ENCODE results near the gene THOC5.

DNA sequence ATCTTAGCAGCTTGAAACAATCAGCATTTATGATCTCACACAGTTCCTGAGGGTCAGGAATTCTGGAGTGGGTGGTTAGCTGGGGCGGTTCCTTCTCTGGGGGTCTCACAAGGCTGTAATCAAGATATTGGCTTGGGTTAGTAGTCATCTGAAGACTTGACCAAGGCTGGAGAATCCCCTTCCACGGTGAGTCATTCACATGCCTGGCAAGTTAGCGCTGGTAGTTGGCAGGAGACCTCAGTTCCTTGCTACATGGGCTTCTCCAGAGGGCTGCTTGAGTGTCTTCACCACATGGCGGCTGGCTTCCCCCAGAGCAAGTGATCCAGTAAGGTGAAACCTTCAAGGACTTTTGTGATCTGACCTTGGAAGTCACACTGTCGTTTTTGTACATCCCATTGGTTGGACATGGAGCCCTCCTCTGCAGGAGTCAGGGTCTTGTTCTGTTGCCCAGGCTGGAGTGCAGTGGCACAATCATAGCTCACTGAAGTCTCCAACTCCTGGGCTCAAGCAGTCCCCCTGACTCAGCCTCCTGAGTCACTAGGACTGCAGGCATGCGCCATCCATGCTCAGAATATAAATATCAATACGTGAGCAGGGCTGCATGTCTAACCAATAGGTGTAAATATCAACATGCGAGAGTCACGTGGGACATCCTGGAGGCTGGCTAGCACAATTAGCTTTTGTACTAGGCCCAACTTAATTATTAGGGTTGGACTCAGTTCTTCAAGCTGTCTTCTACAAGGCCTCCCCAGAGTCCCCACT, 34.6 kb upstream of the THOC5 start:
- TF ChIP-seq ZNF10 (tag by site-specific recombination; IDR thresholded peaks at IDR 0.05), result no peak
- no peak for TF ChIP-seq ZNF629 (tag by site-specific recombination; IDR thresholded peaks at IDR 0.05)
- TF ChIP-seq, protein P1, sequence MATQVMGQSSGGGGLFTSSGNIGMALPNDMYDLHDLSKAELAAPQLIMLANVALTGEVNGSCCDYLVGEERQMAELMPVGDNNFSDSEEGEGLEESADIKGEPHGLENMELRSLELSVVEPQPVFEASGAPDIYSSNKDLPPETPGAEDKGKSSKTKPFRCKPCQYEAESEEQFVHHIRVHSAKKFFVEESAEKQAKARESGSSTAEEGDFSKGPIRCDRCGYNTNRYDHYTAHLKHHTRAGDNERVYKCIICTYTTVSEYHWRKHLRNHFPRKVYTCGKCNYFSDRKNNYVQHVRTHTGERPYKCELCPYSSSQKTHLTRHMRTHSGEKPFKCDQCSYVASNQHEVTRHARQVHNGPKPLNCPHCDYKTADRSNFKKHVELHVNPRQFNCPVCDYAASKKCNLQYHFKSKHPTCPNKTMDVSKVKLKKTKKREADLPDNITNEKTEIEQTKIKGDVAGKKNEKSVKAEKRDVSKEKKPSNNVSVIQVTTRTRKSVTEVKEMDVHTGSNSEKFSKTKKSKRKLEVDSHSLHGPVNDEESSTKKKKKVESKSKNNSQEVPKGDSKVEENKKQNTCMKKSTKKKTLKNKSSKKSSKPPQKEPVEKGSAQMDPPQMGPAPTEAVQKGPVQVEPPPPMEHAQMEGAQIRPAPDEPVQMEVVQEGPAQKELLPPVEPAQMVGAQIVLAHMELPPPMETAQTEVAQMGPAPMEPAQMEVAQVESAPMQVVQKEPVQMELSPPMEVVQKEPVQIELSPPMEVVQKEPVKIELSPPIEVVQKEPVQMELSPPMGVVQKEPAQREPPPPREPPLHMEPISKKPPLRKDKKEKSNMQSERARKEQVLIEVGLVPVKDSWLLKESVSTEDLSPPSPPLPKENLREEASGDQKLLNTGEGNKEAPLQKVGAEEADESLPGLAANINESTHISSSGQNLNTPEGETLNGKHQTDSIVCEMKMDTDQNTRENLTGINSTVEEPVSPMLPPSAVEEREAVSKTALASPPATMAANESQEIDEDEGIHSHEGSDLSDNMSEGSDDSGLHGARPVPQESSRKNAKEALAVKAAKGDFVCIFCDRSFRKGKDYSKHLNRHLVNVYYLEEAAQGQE (tag by site-specific recombination; IDR thresholded peaks at IDR 0.05), result no peak
- TF ChIP-seq, protein P2, sequence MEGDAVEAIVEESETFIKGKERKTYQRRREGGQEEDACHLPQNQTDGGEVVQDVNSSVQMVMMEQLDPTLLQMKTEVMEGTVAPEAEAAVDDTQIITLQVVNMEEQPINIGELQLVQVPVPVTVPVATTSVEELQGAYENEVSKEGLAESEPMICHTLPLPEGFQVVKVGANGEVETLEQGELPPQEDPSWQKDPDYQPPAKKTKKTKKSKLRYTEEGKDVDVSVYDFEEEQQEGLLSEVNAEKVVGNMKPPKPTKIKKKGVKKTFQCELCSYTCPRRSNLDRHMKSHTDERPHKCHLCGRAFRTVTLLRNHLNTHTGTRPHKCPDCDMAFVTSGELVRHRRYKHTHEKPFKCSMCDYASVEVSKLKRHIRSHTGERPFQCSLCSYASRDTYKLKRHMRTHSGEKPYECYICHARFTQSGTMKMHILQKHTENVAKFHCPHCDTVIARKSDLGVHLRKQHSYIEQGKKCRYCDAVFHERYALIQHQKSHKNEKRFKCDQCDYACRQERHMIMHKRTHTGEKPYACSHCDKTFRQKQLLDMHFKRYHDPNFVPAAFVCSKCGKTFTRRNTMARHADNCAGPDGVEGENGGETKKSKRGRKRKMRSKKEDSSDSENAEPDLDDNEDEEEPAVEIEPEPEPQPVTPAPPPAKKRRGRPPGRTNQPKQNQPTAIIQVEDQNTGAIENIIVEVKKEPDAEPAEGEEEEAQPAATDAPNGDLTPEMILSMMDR (tag by site-specific recombination; IDR thresholded peaks at IDR 0.05), result no peak
- TF ChIP-seq ZNF530 (tag by site-specific recombination; IDR thresholded peaks at IDR 0.05; ENCODE audit: low read depth), result no peak
- TF ChIP-seq, protein P3, sequence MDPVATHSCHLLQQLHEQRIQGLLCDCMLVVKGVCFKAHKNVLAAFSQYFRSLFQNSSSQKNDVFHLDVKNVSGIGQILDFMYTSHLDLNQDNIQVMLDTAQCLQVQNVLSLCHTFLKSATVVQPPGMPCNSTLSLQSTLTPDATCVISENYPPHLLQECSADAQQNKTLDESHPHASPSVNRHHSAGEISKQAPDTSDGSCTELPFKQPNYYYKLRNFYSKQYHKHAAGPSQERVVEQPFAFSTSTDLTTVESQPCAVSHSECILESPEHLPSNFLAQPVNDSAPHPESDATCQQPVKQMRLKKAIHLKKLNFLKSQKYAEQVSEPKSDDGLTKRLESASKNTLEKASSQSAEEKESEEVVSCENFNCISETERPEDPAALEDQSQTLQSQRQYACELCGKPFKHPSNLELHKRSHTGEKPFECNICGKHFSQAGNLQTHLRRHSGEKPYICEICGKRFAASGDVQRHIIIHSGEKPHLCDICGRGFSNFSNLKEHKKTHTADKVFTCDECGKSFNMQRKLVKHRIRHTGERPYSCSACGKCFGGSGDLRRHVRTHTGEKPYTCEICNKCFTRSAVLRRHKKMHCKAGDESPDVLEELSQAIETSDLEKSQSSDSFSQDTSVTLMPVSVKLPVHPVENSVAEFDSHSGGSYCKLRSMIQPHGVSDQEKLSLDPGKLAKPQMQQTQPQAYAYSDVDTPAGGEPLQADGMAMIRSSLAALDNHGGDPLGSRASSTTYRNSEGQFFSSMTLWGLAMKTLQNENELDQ (tag by site-specific recombination; IDR thresholded peaks at IDR 0.05; ENCODE audit: low read depth), result no peak
- TF ChIP-seq, protein P4, sequence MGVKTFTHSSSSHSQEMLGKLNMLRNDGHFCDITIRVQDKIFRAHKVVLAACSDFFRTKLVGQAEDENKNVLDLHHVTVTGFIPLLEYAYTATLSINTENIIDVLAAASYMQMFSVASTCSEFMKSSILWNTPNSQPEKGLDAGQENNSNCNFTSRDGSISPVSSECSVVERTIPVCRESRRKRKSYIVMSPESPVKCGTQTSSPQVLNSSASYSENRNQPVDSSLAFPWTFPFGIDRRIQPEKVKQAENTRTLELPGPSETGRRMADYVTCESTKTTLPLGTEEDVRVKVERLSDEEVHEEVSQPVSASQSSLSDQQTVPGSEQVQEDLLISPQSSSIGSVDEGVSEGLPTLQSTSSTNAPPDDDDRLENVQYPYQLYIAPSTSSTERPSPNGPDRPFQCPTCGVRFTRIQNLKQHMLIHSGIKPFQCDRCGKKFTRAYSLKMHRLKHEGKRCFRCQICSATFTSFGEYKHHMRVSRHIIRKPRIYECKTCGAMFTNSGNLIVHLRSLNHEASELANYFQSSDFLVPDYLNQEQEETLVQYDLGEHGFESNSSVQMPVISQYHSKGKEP (tag by site-specific recombination; IDR thresholded peaks at IDR 0.05), result no peak
- TF ChIP-seq ZBTB7A (tag by site-specific recombination; IDR thresholded peaks at IDR 0.05; ENCODE audit: low read depth), result no peak
- no peak for TF ChIP-seq ZNF133 (tag by site-specific recombination; IDR thresholded peaks at IDR 0.05)
- no peak for TF ChIP-seq ZNF670 (tag by site-specific recombination; IDR thresholded peaks at IDR 0.05; ENCODE audit: low read depth)
- TF ChIP-seq ZFP41 (tag by site-specific recombination; IDR thresholded peaks at IDR 0.05; ENCODE audit: borderline replicate concordance), result no peak

Data from HEK293 (cell line).